ENCODE data around the gene ADGRB2.
A peak's percentile ranks its signal among the peaks of the same experiment; 100 is the strongest.
"Not testable (repeated sequence)": the region's sequence is repeated elsewhere in the genome, so short reads cannot be mapped to it uniquely, and the experiment has no call there.

The ADGRB2 gene

GRCh38 chr1:31725134-31725533, 39.0 kb downstream of the ADGRB2 start:
- DNase-seq = no peak

- DNase-seq = peak; percentile 75
These were observed 40.2 kb downstream of the ADGRB2 start for GRCh38 chr1:31723828-31724359.

GRCh38 chr1:31718327-31718897, 45.7 kb downstream of the ADGRB2 start:
- no peak for DNase-seq

- DNase-seq = no peak
These were observed 46.8 kb downstream of the ADGRB2 start for GRCh38 chr1:31717341-31717740.

- no peak for DNase-seq
These were observed 48.3 kb downstream of the ADGRB2 start for GRCh38 chr1:31715873-31716220.

- peak; percentile 92 for DNase-seq
These were observed 48.9 kb downstream of the ADGRB2 start for GRCh38 chr1:31715087-31715872.

GRCh38 chr1:31714442-31715086, 49.6 kb downstream of the ADGRB2 start:
- DNase-seq = peak; percentile 90

- peak; percentile 94 for DNase-seq
These were observed 51.5 kb downstream of the ADGRB2 start for GRCh38 chr1:31712630-31713029.

- peak; percentile 92 for DNase-seq
These were observed 52.1 kb downstream of the ADGRB2 start for GRCh38 chr1:31712068-31712467.

- peak; percentile 34 for DNase-seq
These were observed 55.8 kb downstream of the ADGRB2 start for GRCh38 chr1:31708324-31708723.

GRCh38 chr1:31707711-31708110, 56.4 kb downstream of the ADGRB2 start:
- DNase-seq = peak; percentile 52

- not testable (repeated sequence) for DNase-seq
These were observed 57.0 kb downstream of the ADGRB2 start for GRCh38 chr1:31707059-31707600.

- no peak for DNase-seq
These were observed 57.6 kb downstream of the ADGRB2 start for GRCh38 chr1:31706384-31707058.

GRCh38 chr1:31705080-31705866, 58.9 kb downstream of the ADGRB2 start:
- DNase-seq = peak; percentile 85

- DNase-seq = peak; percentile 91
These were observed 59.7 kb downstream of the ADGRB2 start for GRCh38 chr1:31704271-31705079.

- DNase-seq = peak; percentile 93
These were observed 60.5 kb downstream of the ADGRB2 start, which contains the start of gene COL16A1 for GRCh38 chr1:31703431-31704270. Gene COL16A1, minus strand, starts transcription at chr1:31704017. Its CDS starts 1,824 bp downstream, at chr1:31702193.

GRCh38 chr1:31702836-31703404, 61.2 kb downstream of the ADGRB2 start:
- no peak for DNase-seq

GRCh38 chr1:31701091-31701736, 62.9 kb downstream of the ADGRB2 start:
- peak; percentile 99 for DNase-seq

- DNase-seq = no peak
These were observed 63.6 kb downstream of the ADGRB2 start for GRCh38 chr1:31700468-31701090.
